NCI-H1092 treated with DMSO at 0.1 percent for 48 hours (cell line): ENCODE measurements around the gene POFUT1.

Experiments
- DNase-seq: peaks from one replicate; lab custom pipeline; 2025; lab: John Stamatoyannopoulos, UW

POFUT1 gene

GRCh38 chr20:32208499-32209154 is 947 bp downstream of the POFUT1 start:
- no peak for DNase-seq

- DNase-seq, result no peak
Measured at GRCh38 chr20:32209850-32210605, 2.3 kb downstream of the POFUT1 start.

- no peak for DNase-seq
Measured at GRCh38 chr20:32213870-32214269, 6.2 kb downstream of the POFUT1 start.

DNA sequence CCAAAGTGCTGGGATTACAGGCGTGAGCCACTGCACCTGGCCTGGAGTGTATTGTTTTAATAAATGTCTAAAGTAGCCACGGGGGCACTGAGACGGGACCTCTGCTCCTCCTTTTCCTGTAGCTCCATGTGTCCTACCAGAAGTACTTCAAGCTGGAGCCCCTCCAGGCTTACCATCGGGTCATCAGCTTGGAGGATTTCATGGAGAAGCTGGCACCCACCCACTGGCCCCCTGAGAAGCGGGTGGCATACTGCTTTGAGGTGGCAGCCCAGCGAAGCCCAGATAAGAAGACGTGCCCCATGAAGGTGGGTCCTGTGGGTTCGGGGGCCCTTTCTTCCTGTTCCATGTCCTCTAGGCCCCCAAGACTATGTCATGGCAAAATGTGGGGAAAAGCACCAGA is 7.5 kb downstream of the POFUT1 start:
- no peak for DNase-seq

- no peak for DNase-seq
Measured at GRCh38 chr20:32215729-32216128, 8.0 kb downstream of the POFUT1 start.

DNA sequence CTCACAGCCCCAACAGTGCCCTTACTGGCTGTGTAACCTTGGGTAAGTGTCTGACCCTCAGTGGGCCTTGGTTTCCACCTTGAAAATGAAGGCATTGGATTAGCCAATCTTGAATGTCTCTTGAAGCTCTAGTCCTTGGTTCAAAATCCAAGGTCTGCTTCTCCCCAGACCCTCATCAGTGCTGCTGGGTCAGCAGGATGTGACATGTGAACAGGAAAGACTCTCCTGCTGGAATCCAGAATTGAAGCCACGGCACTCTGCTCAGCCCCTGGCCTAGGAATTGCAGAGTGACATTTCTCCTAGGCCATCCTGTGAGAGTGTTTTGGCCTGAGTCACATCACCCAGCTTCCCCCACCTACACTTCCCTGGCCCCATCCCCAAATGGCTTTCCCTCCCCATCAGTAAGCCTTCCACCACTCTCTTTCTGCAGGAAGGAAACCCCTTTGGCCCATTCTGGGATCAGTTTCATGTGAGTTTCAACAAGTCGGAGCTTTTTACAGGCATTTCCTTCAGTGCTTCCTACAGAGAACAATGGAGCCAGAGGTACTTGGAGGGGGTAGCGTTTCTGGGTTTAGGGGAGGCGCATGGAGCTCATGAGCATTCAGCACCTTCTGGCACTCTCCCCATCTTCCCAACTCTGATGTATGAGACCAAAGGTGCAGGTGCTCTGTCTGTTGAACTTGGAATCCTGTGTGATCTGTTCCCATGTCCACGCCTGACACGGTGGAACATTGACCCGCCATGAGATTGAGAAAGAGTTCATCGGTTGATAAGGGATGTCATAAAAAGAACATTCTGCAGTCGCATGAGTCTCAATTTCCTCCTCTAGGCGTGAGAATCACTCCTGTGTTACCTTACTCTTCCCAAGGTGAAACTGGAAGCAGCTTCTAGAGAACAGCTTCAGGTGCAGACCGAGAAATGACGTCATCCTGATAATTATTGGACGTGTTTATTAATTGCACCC is 8.8 kb downstream of the POFUT1 start:
- no peak for DNase-seq

DNA sequence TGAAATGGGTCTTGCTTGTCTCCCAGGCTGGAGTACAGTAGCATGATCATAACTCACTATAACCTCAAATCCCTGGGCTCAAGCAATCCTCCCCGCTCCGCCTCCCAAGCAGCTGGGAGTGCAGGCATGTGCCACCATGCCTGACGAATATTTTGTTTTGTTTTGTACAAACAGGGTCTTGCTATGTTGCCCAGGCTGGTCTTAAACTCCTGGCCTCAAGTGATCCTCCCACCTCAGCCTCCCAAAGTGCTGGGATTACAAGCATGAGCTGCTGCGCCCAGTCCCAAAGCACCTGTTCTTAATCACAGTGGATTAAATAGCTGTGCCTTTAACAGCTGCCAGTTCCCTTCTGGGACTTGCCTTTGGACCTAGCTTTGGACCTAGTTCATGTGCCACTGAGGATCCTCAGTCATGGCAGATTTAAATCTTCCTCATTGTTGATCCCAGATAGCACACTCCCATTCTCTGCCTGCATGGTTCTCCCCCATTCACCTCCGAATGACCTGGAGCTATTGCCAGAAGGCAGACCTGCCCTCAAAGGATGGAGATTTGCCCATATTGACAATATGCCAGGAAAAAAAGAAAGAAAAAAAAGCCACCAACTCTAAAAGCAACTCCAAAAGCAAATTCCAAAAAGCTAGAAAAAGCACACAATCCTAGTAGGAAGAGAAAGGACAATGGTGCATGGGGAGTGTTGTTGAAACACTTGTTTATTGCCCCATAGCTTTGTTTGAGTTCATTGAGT is 10.6 kb downstream of the POFUT1 start:
- DNase-seq, result no peak

DNA sequence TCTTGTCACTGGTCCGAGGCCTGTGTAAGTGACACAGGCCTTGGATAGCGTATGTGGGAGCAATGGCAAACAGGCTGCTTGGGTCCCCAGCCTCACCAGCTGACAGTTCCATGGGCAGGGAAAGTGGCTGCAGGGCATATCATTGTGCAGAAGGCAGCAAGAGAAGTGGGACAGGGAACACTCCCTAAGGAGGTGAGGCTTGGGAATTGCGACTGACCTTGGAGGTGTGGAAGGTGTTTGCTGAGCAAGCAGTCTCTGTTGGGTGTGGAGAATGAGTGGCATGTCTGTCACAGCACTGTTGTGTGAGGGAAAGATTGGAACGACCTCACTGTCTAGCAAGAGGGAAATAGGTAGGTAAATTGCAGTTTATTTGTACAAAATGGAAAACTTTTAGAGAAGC is 16.8 kb downstream of the POFUT1 start:
- no peak for DNase-seq

GRCh38 chr20:32226391-32226790 is 18.7 kb downstream of the POFUT1 start:
- no peak for DNase-seq

GRCh38 chr20:32227306-32227705 is 19.6 kb downstream of the POFUT1 start:
- no peak for DNase-seq

GRCh38 chr20:32227744-32228688 is 20.3 kb downstream of the POFUT1 start:
- DNase-seq, result no peak

DNA sequence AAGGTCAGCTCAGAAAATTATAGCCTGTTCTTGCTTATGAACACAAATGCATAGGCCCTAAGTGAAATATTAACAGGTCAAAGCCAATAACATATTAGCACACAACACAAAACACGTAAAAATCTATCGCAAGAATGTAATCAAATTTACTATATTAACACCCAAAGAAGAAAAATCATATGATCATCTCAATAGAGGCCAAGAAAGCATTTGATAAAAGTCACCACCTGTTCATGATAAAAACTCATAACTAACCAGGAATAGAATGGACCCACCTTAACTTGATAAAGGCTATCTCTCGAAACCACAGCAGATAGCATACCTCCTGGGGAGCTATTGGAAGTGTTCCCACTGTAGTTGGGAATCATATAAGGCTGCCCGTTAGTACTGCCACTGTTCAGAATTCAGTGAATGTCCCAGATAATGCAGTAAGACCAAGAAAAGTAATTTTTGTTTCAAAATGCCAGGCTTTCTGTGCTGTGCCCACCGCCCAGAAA is 21.6 kb downstream of the POFUT1 start:
- no peak for DNase-seq

GRCh38 chr20:32230707-32231106 is 23.0 kb downstream of the POFUT1 start:
- no peak for DNase-seq

- no peak for DNase-seq
Measured at GRCh38 chr20:32231245-32231644, 23.6 kb downstream of the POFUT1 start.

DNA sequence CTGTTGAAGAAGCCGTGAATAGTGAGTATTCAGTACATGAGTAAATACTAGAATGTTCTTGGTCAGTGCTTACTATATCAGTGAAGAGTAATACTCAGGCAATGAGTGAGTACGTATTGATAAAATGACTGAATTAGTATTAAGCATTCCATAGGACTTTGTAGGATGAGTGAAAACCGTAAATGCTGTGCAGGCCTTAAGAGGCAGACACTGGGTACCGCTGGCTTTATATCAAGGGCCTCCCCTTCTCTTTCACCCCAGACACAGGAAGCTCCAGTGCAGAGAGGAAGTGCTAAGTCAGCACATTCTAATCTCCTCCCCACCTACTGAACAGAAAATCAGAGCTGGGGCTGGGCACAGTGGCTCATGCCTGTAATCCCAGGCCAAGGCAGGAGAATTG is 24.2 kb downstream of the POFUT1 start:
- DNase-seq, result no peak

GRCh38 chr20:32232326-32232886 is 24.7 kb downstream of the POFUT1 start:
- DNase-seq, result no peak

GRCh38 chr20:32233286-32233685 is 25.6 kb downstream of the POFUT1 start:
- DNase-seq, result no peak

GRCh38 chr20:32234135-32234808 is 26.6 kb downstream of the POFUT1 start:
- no peak for DNase-seq

DNA sequence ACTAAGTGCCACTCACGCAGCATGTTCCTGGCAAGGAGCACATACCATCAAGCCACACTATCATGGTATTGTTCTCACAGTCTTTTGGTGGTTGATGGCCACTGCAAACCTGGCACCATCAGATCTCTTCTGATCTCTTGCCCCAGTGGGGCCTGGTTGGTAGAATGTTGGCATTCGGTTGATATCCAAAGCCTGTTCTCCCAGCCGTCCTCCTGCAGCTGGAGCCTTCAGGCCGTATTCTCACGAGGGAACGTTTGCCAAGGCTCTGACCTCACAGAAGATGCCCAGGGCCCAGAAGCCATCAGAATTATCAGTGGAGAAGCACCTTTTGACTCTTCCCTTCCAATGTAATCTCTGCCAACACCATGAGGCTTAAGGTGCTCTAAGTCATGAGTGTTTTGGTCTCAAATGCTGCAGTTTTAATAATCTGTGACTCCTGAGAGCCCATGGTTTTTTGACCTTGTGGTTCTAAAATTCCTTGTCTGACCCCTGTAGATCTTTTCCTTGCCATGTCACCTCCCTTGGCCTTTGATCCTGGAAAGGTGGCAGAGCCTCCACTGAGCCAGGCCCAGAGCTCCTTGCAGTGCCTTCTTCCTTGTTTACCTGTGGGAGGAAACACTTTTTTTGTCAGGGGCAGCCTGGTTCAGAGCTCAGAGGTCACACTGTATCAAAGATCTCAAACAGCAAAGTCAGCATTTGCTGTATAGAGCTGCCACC is 27.8 kb downstream of the POFUT1 start:
- no peak for DNase-seq
